Measurements from ENCODE around the gene RNF144A.

RNF144A gene

GRCh38 chr2:6930923-6931647 lies 13.9 kb downstream of the RNF144A start:
- no peak overlapping the region for H3K4me3 ChIP-seq (ENCODE audit: low read length)
- H3F3A ChIP-seq (ENCODE audit: insufficient read depth, low read length), result no peaks in the 10 kb centered on the region
- TF ChIP-seq EZH2 (optimal IDR thresholded peaks at IDR 0.05; ENCODE audit: low read depth, low read length) (no peak), EZH2phosphoT487 (IDR thresholded peaks at IDR 0.05; ENCODE audit: low read length) (no peak)
- TF ChIP-seq, protein P1, sequence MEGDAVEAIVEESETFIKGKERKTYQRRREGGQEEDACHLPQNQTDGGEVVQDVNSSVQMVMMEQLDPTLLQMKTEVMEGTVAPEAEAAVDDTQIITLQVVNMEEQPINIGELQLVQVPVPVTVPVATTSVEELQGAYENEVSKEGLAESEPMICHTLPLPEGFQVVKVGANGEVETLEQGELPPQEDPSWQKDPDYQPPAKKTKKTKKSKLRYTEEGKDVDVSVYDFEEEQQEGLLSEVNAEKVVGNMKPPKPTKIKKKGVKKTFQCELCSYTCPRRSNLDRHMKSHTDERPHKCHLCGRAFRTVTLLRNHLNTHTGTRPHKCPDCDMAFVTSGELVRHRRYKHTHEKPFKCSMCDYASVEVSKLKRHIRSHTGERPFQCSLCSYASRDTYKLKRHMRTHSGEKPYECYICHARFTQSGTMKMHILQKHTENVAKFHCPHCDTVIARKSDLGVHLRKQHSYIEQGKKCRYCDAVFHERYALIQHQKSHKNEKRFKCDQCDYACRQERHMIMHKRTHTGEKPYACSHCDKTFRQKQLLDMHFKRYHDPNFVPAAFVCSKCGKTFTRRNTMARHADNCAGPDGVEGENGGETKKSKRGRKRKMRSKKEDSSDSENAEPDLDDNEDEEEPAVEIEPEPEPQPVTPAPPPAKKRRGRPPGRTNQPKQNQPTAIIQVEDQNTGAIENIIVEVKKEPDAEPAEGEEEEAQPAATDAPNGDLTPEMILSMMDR (IDR thresholded peaks at IDR 0.05; ENCODE audit: low read length), result no peak
- H3K27me3 ChIP-seq (replicated peaks; ENCODE audit: insufficient read depth, low read length), result no peaks in the 10 kb centered on the region
- H4K20me1 ChIP-seq (ENCODE audit: insufficient read depth, low read length), result no peaks in the 10 kb centered on the region
- no peak overlapping the region for H3K9ac ChIP-seq (ENCODE audit: low read length)
- no peak for DNase-seq
- no peaks in the 10 kb centered on the region for H3K79me2 ChIP-seq (ENCODE audit: low read length)
- no peak overlapping the region for H3K4me2 ChIP-seq (ENCODE audit: low read depth, low read length)
- no peak overlapping the region for H3K27ac ChIP-seq (ENCODE audit: low read length)
- H3K9me2 ChIP-seq (replicated peaks; ENCODE audit: insufficient read depth, low read length), result no peaks in the 10 kb centered on the region
- H2AFZ ChIP-seq (ENCODE audit: low read length), result no peak overlapping the region
- H3K4me1 ChIP-seq (ENCODE audit: low read length), result no peaks in the 10 kb centered on the region
- H3K36me3 ChIP-seq (replicated peaks; ENCODE audit: insufficient read depth, low read length), result no peaks in the 10 kb centered on the region
- no peaks in the 10 kb centered on the region for H3K9me3 ChIP-seq (replicated peaks; ENCODE audit: insufficient read depth, low read length)

DNA sequence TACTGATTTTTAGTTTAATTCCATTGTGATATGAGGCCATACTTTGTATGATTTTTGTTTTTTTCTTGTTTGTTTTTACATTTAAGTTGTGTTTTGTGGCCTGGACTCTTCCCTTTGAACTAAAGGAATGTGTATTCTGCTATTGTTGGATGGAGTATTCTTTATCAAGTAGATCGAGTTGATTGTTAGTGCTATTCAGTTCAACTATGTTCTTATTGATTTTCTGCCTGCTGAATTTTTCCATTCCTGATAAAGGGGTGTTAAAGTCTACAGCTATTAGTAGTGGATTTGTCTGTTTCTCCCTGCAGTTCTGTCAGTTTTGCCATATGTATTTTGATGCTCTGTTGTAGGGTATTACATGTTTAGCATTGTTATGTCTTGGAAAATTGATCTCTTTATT lies 14.5 kb downstream of the RNF144A start:
- no peaks in the 10 kb centered on the region for H3K9me3 ChIP-seq (replicated peaks; ENCODE audit: insufficient read depth, low read length)
- H3K9ac ChIP-seq (ENCODE audit: low read length), result no peak overlapping the region
- H4K20me1 ChIP-seq (ENCODE audit: insufficient read depth, low read length), result no peaks in the 10 kb centered on the region
- no peaks in the 10 kb centered on the region for H3K9me2 ChIP-seq (replicated peaks; ENCODE audit: insufficient read depth, low read length)
- H3K4me3 ChIP-seq (ENCODE audit: low read length), result no peak overlapping the region
- no peaks in the 10 kb centered on the region for H3K4me1 ChIP-seq (ENCODE audit: low read length)
- H3K27ac ChIP-seq (ENCODE audit: low read length), result no peak overlapping the region
- DNase-seq, result no peak
- H3K79me2 ChIP-seq (ENCODE audit: low read length), result no peaks in the 10 kb centered on the region
- no peaks in the 10 kb centered on the region for H3K36me3 ChIP-seq (replicated peaks; ENCODE audit: insufficient read depth, low read length)
- H3F3A ChIP-seq (ENCODE audit: insufficient read depth, low read length), result no peaks in the 10 kb centered on the region
- no peak overlapping the region for H2AFZ ChIP-seq (ENCODE audit: low read length)
- H3K4me2 ChIP-seq (ENCODE audit: low read depth, low read length), result no peak overlapping the region
- no peaks in the 10 kb centered on the region for H3K27me3 ChIP-seq (replicated peaks; ENCODE audit: insufficient read depth, low read length)
- TF ChIP-seq EZH2phosphoT487 (IDR thresholded peaks at IDR 0.05; ENCODE audit: low read length) (no peak), EZH2 (optimal IDR thresholded peaks at IDR 0.05; ENCODE audit: low read depth, low read length) (no peak)
- TF ChIP-seq, protein P1 (IDR thresholded peaks at IDR 0.05; ENCODE audit: low read length), result no peak

DNA sequence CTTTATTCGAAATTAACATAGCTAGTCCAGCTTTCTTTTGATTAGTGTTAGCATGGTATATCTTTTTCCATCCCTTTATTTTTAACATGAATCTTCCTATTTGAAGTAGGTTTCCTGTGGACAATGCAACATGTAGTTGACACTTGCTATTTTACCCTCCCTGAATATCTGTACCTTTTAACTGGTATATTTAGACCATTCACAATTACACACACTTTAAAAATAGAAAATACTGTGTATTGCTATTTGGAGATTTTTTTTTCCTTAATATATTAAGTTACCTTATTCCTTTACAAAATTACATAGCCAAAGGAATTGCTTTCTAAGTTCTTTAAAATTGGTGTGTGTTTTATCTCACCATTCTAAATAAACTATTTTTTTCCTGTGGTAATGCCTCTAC lies 15.0 kb downstream of the RNF144A start:
- Histone ChIP-seq H3F3A (ENCODE audit: insufficient read depth, low read length) (no peaks in the 10 kb centered on the region), H3K9me2 (replicated peaks; ENCODE audit: insufficient read depth, low read length) (no peaks in the 10 kb centered on the region)

More for the DNA sequence above, 15.0 kb downstream of the RNF144A start:
- Histone ChIP-seq H3K4me3 (ENCODE audit: low read length) (no peak overlapping the region), H3K4me2 (ENCODE audit: low read depth, low read length) (no peak overlapping the region), H4K20me1 (ENCODE audit: insufficient read depth, low read length) (no peaks in the 10 kb centered on the region), H3K9me3 (replicated peaks; ENCODE audit: insufficient read depth, low read length) (no peaks in the 10 kb centered on the region), H3K9ac (ENCODE audit: low read length) (no peak overlapping the region), H3K27ac (ENCODE audit: low read length) (no peak overlapping the region), H3K27me3 (replicated peaks; ENCODE audit: insufficient read depth, low read length) (no peaks in the 10 kb centered on the region), H3K4me1 (ENCODE audit: low read length) (no peaks in the 10 kb centered on the region), H3K79me2 (ENCODE audit: low read length) (no peaks in the 10 kb centered on the region), H3K36me3 (replicated peaks; ENCODE audit: insufficient read depth, low read length) (no peaks in the 10 kb centered on the region), H2AFZ (ENCODE audit: low read length) (no peak overlapping the region)
- TF ChIP-seq, protein P1 (IDR thresholded peaks at IDR 0.05; ENCODE audit: low read length), result no peak
- TF ChIP-seq EZH2phosphoT487 (IDR thresholded peaks at IDR 0.05; ENCODE audit: low read length) (no peak), EZH2 (optimal IDR thresholded peaks at IDR 0.05; ENCODE audit: low read depth, low read length) (no peak)
- DNase-seq, result no peak

Data from MM.1S (cell line).